Endothelial cell (in vitro differentiated cells): ENCODE data around the gene CYTH1. TPM values are rescaled to one million over a fixed set of nuclear protein-coding genes. Genes with fewer than 3 reads are reported as not detected.

Experiments
- DNase-seq: peaks from one replicate; pipeline ENCODE4 v3.0.0; 2021; ENCODE audit warnings: low spot score
- H3K27ac Mint-ChIP-seq: one replicate; pipeline ENCODE4 v1.8.0; 2021; ENCODE audit warnings: mixed read lengths, inconsistent platforms; ENCODE audit not compliant: unreplicated experiment
- H3K27me3 Mint-ChIP-seq: one replicate; pipeline ENCODE4 v1.8.0; 2021; ENCODE audit warnings: mild to moderate bottlenecking, moderate library complexity, mixed read lengths, inconsistent platforms; ENCODE audit not compliant: unreplicated experiment
- H3K36me3 Mint-ChIP-seq: one replicate; pipeline ENCODE4 v1.8.0; 2021; ENCODE audit warnings: mild to moderate bottlenecking, low read depth, mixed read lengths, inconsistent platforms; ENCODE audit not compliant: unreplicated experiment
- H3K4me1 Mint-ChIP-seq: one replicate; pipeline ENCODE4 v1.8.0; 2021; ENCODE audit warnings: mild to moderate bottlenecking, mixed read lengths, inconsistent platforms; ENCODE audit not compliant: unreplicated experiment
- H3K4me3 Mint-ChIP-seq: one replicate; pipeline ENCODE4 v1.8.0; 2021; ENCODE audit warnings: mild to moderate bottlenecking, mixed read lengths, inconsistent platforms; ENCODE audit not compliant: unreplicated experiment
- H3K9me3 Mint-ChIP-seq: one replicate; pipeline ENCODE4 v1.8.0; 2021; ENCODE audit warnings: mixed read lengths, inconsistent platforms; ENCODE audit not compliant: unreplicated experiment
- CTCF ChIP-seq: fragments of 200-600 bp; sonication (generic); IDR thresholded peaks from one replicate; pipeline ENCODE4 v1.5.0; 2021; ENCODE audit warnings: antibody characterized with exemption; ENCODE audit not compliant: unreplicated experiment
- total RNA-seq: library from RNA; stranded (reverse); fragmentation: NEBNext Ultra II Directional; extraction: Animal tissue kit (Norgen Biotek cat#: 25700); gene quantifications from one replicate; pipeline ENCODE4 v1.2.1, GENCODE V29; 2021; ENCODE audit not compliant: unreplicated experiment

CYTH1 gene
- total RNA-seq, 1 donor from 2014 or later: 73.3 TPM

GRCh38 chr17:78802008-78802407, 19.9 kb upstream of the CYTH1 start:
- Mint-ChIP-seq H3K4me3 (no peak overlapping the region), H3K27ac (no peak overlapping the region), H3K9me3 (no peaks in the 10 kb centered on the region), H3K27me3 (peaks cover 12% of the 10 kb centered on the region), H3K4me1 (peaks cover 19% of the 10 kb centered on the region), H3K36me3 (peaks cover 51% of the 10 kb centered on the region)
- no peak for TF ChIP-seq CTCF
- DNase-seq: no peak

GRCh38 chr17:78800132-78800931, 18.3 kb upstream of the CYTH1 start:
- no peak for TF ChIP-seq CTCF
- no peak for DNase-seq
- Mint-ChIP-seq H3K9me3 (no peaks in the 10 kb centered on the region), H3K27ac (no peak overlapping the region), H3K4me1 (peaks cover 36% of the 10 kb centered on the region), H3K4me3 (peak overlapping the region; percentile 23), H3K27me3 (peaks cover 9% of the 10 kb centered on the region), H3K36me3 (peaks cover 51% of the 10 kb centered on the region)

GRCh38 chr17:78798695-78799559, 16.9 kb upstream of the CYTH1 start:
- Mint-ChIP-seq H3K4me3 (peak overlapping the region; percentile 40), H3K27ac (no peak overlapping the region), H3K4me1 (peaks cover 33% of the 10 kb centered on the region), H3K9me3 (no peaks in the 10 kb centered on the region), H3K27me3 (peaks cover 9% of the 10 kb centered on the region), H3K36me3 (peaks cover 50% of the 10 kb centered on the region)
- peak; percentile 18 for TF ChIP-seq CTCF
- DNase-seq: no peak

GRCh38 chr17:78797691-78798585, 15.9 kb upstream of the CYTH1 start:
- no peaks in the 10 kb centered on the region for H3K9me3 Mint-ChIP-seq
- peak overlapping the region; percentile 56 for H3K4me3 Mint-ChIP-seq
- H3K27me3 Mint-ChIP-seq: peaks cover 9% of the 10 kb centered on the region
- DNase-seq: no peak
- H3K36me3 Mint-ChIP-seq: peaks cover 51% of the 10 kb centered on the region
- H3K4me1 Mint-ChIP-seq: peaks cover 31% of the 10 kb centered on the region
- H3K27ac Mint-ChIP-seq: peak overlapping the region; percentile 28
- no peak for TF ChIP-seq CTCF
